Gastroesophageal sphincter (tissue), 4 donors: Measurements from ENCODE around the gene PYGB. TPM values are rescaled to one million over a fixed set of nuclear protein-coding genes. Genes with fewer than 3 reads are reported as not detected.
A peak's percentile ranks its signal among the peaks of the same experiment; 100 is the strongest.

Source experiments
- ATAC-seq: fragments of 150-250 bp; one replicate; pipeline ENCODE4 v1.9.1; 2016; ENCODE audit warnings: mild to moderate bottlenecking, moderate library complexity
- H3K27ac ChIP-seq, 4 donors: fragments of 200-600 bp; sonication (generic) in 3 of 4; 1 replicate in 3 of 4; 2 replicates in 1 of 4; pipeline ENCODE4 v1.5.1; 2016 to 2019
- H3K27me3 ChIP-seq: fragments of 200-600 bp; sonication (generic); one replicate; pipeline ENCODE4 v1.5.1; 2019
- H3K36me3 ChIP-seq, 2 donors: fragments of 200-600 bp; sonication (generic); one replicate each; pipeline ENCODE4 v1.5.1; 2019; ENCODE audit warnings: control low read depth in 1 of 2
- H3K4me1 ChIP-seq, 3 donors: fragments of 200-600 bp; sonication (generic); 1 replicate in 2 of 3; 2 replicates in 1 of 3; pipeline ENCODE4 v1.5.1; 2016 to 2019; ENCODE audit warnings: control low read depth in 2 of 3
- H3K4me3 ChIP-seq, 2 donors: fragments of 200-600 bp; sonication (generic); one replicate each; pipeline ENCODE4 v1.5.1; 2019; ENCODE audit warnings: mild to moderate bottlenecking in 1 of 2, moderate library complexity in 1 of 2
- H3K9me3 ChIP-seq, 3 donors: fragments of 200-600 bp; sonication (generic); one replicate each; pipeline ENCODE4 v1.5.1; 2017 to 2019; ENCODE audit warnings: control low read depth in 2 of 3
- EP300 ChIP-seq: sonication (generic); formaldehyde crosslinking; IDR thresholded peaks from one replicate; pipeline ENCODE4 v1.6.1; 2017; ENCODE audit warnings: antibody characterized with exemption, mild to moderate bottlenecking
- POLR2A ChIP-seq, 2 donors: fragments of 450-650 bp; IDR thresholded peaks; one replicate each; pipeline ENCODE4 v1.6.1; 2017; ENCODE audit warnings: antibody characterized with exemption in 2 of 2, mild to moderate bottlenecking in 2 of 2, moderate library complexity in 1 of 2
- POLR2AphosphoS5 ChIP-seq: sonication (generic); formaldehyde crosslinking; IDR thresholded peaks from one replicate; pipeline ENCODE4 v1.6.1; 2017; ENCODE audit warnings: antibody characterized with exemption
- WGBS, 2 donors: methylation state at CpG; one replicate each; pipeline ENCODE4 v1.1.5; 2018; ENCODE audit warnings: low coverage in 1 of 2; 5-methylcytosine and 5-hydroxymethylcytosine counted together
- total RNA-seq, 4 donors: library from RNA; depleted of rRNA; stranded (reverse); fragments of >200 nt; gene quantifications; one replicate each; pipeline ENCODE4 v1.1.0, GENCODE V29; 2016
- TF ChIP-seq, protein P1 (sequence below), 4 experiments: fragments of 200-600 bp in 2 of 4; fragments of 450-650 bp in 2 of 4; sonication (generic) in 1 of 4; IDR thresholded peaks; one replicate each; pipeline ENCODE4 v1.5.1; 2017 to 2019; ENCODE audit warnings: antibody characterized with exemption in 4 of 4, mild to moderate bottlenecking in 2 of 4, moderate library complexity in 2 of 4

The PYGB gene
- total RNA-seq, 4 donors from 2014 or later: 131 to 663 (median 337) TPM

DNA sequence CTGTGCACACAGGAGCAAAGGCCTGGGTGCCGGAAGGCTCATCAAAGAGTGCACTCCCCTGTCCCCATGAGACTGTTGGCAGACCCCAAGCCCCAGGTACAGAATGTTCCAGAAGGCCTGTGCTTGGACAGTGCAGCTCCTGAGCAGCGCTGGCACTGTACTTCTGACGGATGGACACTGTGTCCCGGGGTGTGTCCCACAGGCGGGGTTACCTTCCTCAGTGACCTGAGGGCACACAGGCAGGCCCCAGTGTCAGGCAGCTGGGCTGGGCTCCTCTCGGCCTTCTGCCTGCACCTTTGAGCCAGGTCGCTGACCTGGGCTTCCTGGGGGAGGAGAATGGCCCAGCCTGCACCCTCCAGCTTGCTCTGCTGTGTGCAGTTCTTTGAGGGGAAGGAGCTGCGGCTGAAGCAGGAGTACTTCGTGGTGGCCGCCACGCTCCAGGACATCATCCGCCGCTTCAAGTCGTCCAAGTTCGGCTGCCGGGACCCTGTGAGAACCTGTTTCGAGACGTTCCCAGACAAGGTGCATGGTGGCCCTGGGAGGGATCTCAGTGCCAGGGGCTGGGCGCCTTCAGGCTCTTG lies 30.1 kb downstream of the PYGB start:
- H3K36me3 ChIP-seq: peaks cover 0 to 100% of the 10 kb centered on the region in 2 donors

DNA sequence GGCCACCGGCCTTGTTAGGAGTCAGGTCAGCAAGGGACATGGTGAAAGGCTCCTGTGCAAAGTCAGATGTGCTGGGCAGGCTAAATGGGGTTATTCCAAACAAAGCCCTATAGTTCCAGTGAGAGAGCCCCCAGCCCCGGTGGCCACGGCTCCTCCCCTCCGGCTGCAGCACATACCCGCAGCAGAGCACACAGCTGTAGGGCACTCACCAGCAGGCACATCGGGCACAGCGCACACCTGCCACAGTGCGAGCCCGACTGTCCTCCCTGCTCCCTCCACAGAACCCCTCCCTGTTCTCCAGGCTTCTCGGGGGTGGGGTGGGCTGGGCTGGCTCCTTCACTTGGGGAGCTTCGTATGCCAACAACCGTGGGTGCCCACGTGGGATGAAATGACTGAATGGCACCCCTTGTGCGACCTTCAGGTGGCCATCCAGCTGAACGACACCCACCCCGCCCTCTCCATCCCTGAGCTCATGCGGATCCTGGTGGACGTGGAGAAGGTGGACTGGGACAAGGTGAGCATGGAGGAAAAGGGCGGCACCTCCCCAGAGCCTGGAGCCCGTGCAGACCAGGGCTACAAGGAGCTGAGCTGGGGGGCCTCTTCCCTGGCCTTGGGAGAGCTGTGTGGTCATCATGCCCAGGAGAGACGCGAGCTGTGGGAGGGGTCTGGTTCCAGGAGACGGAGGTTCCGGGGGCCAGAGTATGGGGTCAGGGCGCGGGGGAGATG lies 30.9 kb downstream of the PYGB start:
- no peaks in the 10 kb centered on the region for H3K9me3 ChIP-seq
- peak overlapping the region in 3 of 4 donors; percentile 53 to 83 (median 81) for H3K27ac ChIP-seq
- ATAC-seq: no peak
- TF ChIP-seq EP300 (no peak), POLR2A (IDR thresholded peaks at IDR 0.05) (no peak), POLR2AphosphoS5 (no peak)
- TF ChIP-seq, protein P1, sequence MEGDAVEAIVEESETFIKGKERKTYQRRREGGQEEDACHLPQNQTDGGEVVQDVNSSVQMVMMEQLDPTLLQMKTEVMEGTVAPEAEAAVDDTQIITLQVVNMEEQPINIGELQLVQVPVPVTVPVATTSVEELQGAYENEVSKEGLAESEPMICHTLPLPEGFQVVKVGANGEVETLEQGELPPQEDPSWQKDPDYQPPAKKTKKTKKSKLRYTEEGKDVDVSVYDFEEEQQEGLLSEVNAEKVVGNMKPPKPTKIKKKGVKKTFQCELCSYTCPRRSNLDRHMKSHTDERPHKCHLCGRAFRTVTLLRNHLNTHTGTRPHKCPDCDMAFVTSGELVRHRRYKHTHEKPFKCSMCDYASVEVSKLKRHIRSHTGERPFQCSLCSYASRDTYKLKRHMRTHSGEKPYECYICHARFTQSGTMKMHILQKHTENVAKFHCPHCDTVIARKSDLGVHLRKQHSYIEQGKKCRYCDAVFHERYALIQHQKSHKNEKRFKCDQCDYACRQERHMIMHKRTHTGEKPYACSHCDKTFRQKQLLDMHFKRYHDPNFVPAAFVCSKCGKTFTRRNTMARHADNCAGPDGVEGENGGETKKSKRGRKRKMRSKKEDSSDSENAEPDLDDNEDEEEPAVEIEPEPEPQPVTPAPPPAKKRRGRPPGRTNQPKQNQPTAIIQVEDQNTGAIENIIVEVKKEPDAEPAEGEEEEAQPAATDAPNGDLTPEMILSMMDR (IDR thresholded peaks at IDR 0.05): no peak
- H3K27me3 ChIP-seq: no peaks in the 10 kb centered on the region
- no peak overlapping the region for H3K4me3 ChIP-seq
- WGBS, 2 donors: 86% methylated on average over 11 of the region's 26 CpGs; no CpG with 5 or more reads in 1 of the 2 donors
- H3K36me3 ChIP-seq: peaks cover 0 to 100% of the 10 kb centered on the region in 2 donors
- H3K4me1 ChIP-seq: peaks cover 0 to 51% (median 5%) of the 10 kb centered on the region in 3 donors

More for the DNA sequence above, 30.1 kb downstream of the PYGB start:
- 75% methylated on average over 6 of the region's 19 CpGs; no CpG with 5 or more reads in 1 of the 2 donors for WGBS, 2 donors
- TF ChIP-seq EP300: no peak
- TF ChIP-seq POLR2A (IDR thresholded peaks at IDR 0.05): no peak
- no peak for TF ChIP-seq POLR2AphosphoS5
- TF ChIP-seq, protein P1 (IDR thresholded peaks at IDR 0.05): no peak
- peak overlapping the region in 3 of 4 donors; percentile 53 to 83 (median 81) for H3K27ac ChIP-seq
- no peaks in the 10 kb centered on the region for H3K9me3 ChIP-seq
- peaks cover 0 to 59% (median 6%) of the 10 kb centered on the region in 3 donors for H3K4me1 ChIP-seq
- no peak overlapping the region for H3K4me3 ChIP-seq
- ATAC-seq: no peak
- H3K27me3 ChIP-seq: no peaks in the 10 kb centered on the region

DNA sequence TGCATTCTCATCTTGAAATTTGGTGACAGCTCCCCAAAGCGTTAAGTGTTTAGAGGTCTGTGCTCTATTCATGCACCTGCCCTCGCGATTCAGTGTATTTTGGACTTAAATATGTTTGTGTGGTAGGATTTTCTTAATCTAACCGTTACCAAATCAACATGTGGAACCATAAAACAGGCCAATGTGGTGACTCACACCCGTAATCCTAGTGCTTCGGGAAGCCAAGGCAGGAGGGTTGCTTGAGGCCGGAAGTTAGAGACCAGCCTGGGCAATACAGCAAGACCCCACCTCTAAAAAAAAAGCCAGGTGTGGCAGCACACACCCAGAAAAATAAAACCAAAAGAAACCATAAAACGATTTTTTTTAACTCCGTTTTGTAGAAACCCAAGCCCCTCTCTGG lies 31.5 kb downstream of the PYGB start:
- Histone ChIP-seq H3K36me3 (peaks cover 0 to 100% of the 10 kb centered on the region in 2 donors), H3K9me3 (no peaks in the 10 kb centered on the region), H3K4me1 (peaks cover 0 to 45% (median under 1%) of the 10 kb centered on the region in 3 donors), H3K4me3 (no peak overlapping the region), H3K27me3 (no peaks in the 10 kb centered on the region), H3K27ac (peak overlapping the region in 3 of 4 donors; percentile 74 to 83 (median 81))
- WGBS, 2 donors: 85 to 90% methylated on average over 8 of the region's 9 CpGs
- ATAC-seq: no peak
- TF ChIP-seq, protein P1 (IDR thresholded peaks at IDR 0.05): no peak
- TF ChIP-seq POLR2AphosphoS5: no peak
- TF ChIP-seq POLR2A (IDR thresholded peaks at IDR 0.05): no peak
- TF ChIP-seq EP300: no peak

DNA sequence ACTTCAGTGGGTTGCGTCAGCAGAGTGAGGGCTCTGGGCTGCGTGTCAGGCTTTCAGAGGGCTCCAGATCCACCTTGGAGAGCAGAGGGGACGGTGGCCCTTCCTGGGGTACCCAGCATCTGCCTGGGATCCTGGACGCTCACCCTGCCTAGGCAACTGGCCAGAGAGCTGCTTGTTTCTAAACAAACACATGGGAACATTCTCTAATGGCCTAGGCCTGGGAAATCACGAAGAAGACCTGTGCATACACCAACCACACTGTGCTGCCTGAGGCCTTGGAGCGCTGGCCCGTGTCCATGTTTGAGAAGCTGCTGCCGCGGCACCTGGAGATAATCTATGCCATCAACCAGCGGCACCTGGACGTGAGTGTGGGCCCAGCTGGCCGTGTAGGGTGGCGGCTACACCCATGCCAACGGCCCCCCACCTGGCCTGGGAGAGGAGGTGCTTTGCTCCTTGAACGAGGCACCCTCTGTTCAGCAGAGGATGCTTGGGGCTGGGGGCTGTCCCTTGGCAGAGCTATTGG lies 32.2 kb downstream of the PYGB start:
- TF ChIP-seq POLR2AphosphoS5: peak; percentile 17
- no peak for TF ChIP-seq POLR2A (IDR thresholded peaks at IDR 0.05)
- H3K4me3 ChIP-seq: no peak overlapping the region
- peaks cover 0 to 100% of the 10 kb centered on the region in 2 donors for H3K36me3 ChIP-seq
- no peak for ATAC-seq
- no peaks in the 10 kb centered on the region for H3K27me3 ChIP-seq
- WGBS, 2 donors: 90 to 100% methylated on average over 1 to 2 of the region's 15 CpGs
- no peaks in the 10 kb centered on the region for H3K9me3 ChIP-seq
- H3K4me1 ChIP-seq: peaks cover 0 to 38% (median 0%) of the 10 kb centered on the region in 3 donors
- H3K27ac ChIP-seq: peak overlapping the region; percentile 25 to 83 (median 78)
